SK-N-SH (cell line): ENCODE measurements around the gene CEACAM20.
"Not testable (repeated sequence)": the region's sequence is repeated elsewhere in the genome, so short reads cannot be mapped to it uniquely, and the experiment has no call there.

Experiments
- CTCF ChIP-seq: fragments of 200-600 bp; sonication (generic); IDR thresholded peaks from 2 replicates; pipeline ENCODE4 v1.6.1; 2017; ENCODE audit warnings: antibody characterized with exemption, mild to moderate bottlenecking, moderate library complexity
- PBX3 ChIP-seq: IDR thresholded peaks from 2 replicates; pipeline ENCODE4; 2012
- SMC3 ChIP-seq: IDR thresholded peaks from 2 replicates; pipeline ENCODE4 v1.6.1; 2012; ENCODE audit warnings: low read depth, low read length, improper control_type of control experiment

DNA sequence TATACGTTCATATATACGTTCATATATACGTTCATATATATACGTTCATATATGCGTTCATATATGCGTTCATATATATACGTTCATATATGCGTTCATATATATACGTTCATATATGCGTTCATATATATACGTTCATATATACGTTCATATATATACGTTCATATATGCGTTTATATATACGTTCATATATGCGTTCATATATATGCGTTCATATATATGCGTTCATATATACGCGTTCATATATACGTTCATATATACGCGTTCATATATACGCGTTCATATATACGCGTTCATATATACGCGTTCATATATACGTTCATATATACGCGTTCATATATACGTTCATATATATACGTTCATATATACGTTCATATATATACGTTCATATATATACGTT, 21.5 kb upstream of the CEACAM20 start:
- TF ChIP-seq CTCF, PBX3, SMC3: not testable (repeated sequence)
